ENCODE results near the gene PPP3R1.

The PPP3R1 gene

DNA sequence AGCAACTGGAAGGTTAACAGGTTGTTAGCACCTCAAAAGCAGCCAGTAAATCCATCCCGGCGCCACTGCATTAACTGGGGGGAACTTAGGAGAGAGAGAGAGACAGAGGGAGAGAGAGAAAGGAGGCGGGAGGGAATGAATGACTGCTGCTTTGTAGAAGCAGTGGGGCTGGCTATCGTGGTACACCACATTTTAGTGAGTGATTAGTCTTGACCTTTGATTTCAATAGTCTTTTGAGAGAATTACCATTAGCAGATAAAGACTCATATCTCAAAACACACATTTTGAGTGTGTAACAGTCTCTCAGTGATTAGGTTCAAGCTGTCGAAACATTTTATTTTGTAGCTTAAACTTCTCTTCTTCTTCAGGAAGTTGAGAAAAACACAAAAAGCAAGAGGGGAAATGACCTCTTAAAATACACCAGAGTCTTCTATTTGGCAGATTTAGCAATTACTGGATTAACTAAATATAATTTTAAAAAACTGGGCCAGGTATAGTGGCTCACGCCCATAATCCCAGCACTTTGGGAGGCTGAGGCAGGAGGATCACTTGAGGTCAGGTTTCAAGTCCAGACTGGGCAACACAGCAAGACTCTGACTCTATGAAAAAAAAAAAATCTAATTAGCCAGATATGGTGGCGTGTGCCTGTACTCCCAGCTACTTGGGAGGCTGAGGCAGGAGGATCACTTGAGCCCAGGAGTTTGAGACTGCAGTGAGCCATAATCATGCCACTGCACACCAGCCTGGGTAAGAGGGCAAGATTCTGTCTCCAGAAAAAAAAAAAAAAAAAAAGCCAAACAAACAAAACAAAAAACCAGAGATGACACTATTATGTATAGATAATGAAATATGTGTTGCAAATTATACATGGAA lies 116.6 kb downstream of the PPP3R1 start:
- no peak for DNase-seq (ENCODE audit: low spot score)

DNA sequence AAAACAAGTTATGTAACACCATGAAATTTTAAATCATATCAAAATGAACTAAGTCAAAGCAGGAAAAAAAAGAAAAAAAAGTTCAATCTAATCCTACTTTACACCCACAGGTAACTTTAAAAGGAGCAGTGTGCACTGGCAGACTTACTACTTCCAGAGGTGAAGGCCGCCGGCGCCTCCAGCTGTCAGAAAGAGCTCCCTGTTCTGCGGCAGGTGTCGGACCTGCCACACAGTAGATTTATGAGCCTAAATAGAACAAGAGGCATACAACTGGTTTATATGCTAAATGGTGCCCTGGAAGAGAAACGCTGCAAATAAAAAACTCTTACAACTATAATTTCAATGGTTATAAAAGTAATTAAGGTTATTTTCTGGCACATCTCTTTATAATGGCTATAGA lies 117.8 kb downstream of the PPP3R1 start:
- no peak for DNase-seq (ENCODE audit: low spot score)

DNA sequence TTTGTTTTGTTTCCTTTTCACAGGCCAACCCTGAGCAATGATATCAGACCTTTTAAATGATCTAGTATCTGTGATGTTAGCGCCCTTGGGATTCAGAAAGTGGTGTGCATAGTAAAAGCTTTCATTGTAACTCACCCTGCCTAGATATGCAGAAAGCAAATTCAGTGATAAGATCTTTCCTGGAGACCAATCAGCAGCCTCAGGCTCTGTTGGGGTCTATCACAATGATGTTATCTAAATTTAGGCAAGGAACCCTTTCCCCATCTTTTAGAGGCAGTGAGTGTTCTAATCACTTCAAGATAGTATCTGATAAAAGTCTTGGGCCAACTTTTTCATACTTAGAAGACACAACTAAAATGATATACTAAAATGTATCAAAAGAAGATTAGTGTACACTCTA lies 118.2 kb downstream of the PPP3R1 start:
- no peak for DNase-seq (ENCODE audit: low spot score)
